ENCODE results near the gene ZNF423.

Gene ZNF423

GRCh38 chr16:49471038-49471727 is 384.7 kb downstream of the ZNF423 start:
- TF ChIP-seq, protein P1, sequence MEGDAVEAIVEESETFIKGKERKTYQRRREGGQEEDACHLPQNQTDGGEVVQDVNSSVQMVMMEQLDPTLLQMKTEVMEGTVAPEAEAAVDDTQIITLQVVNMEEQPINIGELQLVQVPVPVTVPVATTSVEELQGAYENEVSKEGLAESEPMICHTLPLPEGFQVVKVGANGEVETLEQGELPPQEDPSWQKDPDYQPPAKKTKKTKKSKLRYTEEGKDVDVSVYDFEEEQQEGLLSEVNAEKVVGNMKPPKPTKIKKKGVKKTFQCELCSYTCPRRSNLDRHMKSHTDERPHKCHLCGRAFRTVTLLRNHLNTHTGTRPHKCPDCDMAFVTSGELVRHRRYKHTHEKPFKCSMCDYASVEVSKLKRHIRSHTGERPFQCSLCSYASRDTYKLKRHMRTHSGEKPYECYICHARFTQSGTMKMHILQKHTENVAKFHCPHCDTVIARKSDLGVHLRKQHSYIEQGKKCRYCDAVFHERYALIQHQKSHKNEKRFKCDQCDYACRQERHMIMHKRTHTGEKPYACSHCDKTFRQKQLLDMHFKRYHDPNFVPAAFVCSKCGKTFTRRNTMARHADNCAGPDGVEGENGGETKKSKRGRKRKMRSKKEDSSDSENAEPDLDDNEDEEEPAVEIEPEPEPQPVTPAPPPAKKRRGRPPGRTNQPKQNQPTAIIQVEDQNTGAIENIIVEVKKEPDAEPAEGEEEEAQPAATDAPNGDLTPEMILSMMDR (conservative IDR thresholded peaks at IDR 0.05) = no peak
- H3K27ac ChIP-seq = no peak overlapping the region

GRCh38 chr16:49470513-49470991 is 385.4 kb downstream of the ZNF423 start:
- no peak overlapping the region for H3K27ac ChIP-seq
- TF ChIP-seq, protein P1 (conservative IDR thresholded peaks at IDR 0.05) = no peak

GRCh38 chr16:49469930-49470451 is 385.9 kb downstream of the ZNF423 start:
- TF ChIP-seq, protein P1 (conservative IDR thresholded peaks at IDR 0.05) = no peak
- no peak overlapping the region for H3K27ac ChIP-seq

- TF ChIP-seq, protein P1 (conservative IDR thresholded peaks at IDR 0.05) = no peak
- H3K27ac ChIP-seq = no peak overlapping the region
Measured at GRCh38 chr16:49469311-49469670, 386.6 kb downstream of the ZNF423 start.

GRCh38 chr16:49468611-49469310 is 387.2 kb downstream of the ZNF423 start:
- H3K27ac ChIP-seq = no peak overlapping the region

GRCh38 chr16:49467540-49468372 is 388.2 kb downstream of the ZNF423 start:
- TF ChIP-seq, protein P1 (conservative IDR thresholded peaks at IDR 0.05) = no peak
- no peak overlapping the region for H3K27ac ChIP-seq

More at GRCh38 chr16:49468611-49469310, 387.2 kb downstream of the ZNF423 start:
- TF ChIP-seq, protein P1 (conservative IDR thresholded peaks at IDR 0.05) = no peak

GRCh38 chr16:49466881-49467280 is 389.0 kb downstream of the ZNF423 start:
- TF ChIP-seq, protein P1 (conservative IDR thresholded peaks at IDR 0.05) = no peak
- H3K27ac ChIP-seq = no peak overlapping the region

All from VCaP (cell line).